OCI-LY1 (cell line): ENCODE results near the gene SPIN1.

Experiments used
- H2AFZ ChIP-seq: fragments of 200-600 bp; sonication (generic), shearing (Covaris generic); 2 replicates; pipeline ENCODE4 v1.6.0; 2014; ENCODE audit warnings: antibody characterized with exemption, mild to moderate bottlenecking, low read length
- H3F3A ChIP-seq: fragments of 200-600 bp; sonication (generic), shearing (Covaris generic); 2 replicates; pipeline ENCODE4 v1.6.0; 2014; ENCODE audit warnings: mild to moderate bottlenecking, antibody characterized with exemption, low read length, moderate library complexity; ENCODE audit not compliant: insufficient read depth
- H3K27ac ChIP-seq: fragments of 200-600 bp; sonication (generic); 2 replicates; pipeline ENCODE4 v1.5.1; 2014; ENCODE audit warnings: low read length, mixed run types, mild to moderate bottlenecking, low read depth; ENCODE audit not compliant: poor library complexity, severe bottlenecking
- H3K27me3 ChIP-seq: fragments of 200-600 bp; sonication (generic); 2 replicates; pipeline ENCODE4 v1.6.0; 2014; ENCODE audit warnings: antibody characterized with exemption, mild to moderate bottlenecking, low read length, moderate library complexity; ENCODE audit not compliant: insufficient read depth
- H3K36me3 ChIP-seq: fragments of 200-600 bp; sonication (generic); 2 replicates; pipeline ENCODE4 v1.6.1; 2014; ENCODE audit warnings: mild to moderate bottlenecking, antibody characterized with exemption, low read length, moderate library complexity, mixed read lengths; ENCODE audit not compliant: insufficient read depth
- H3K4me1 ChIP-seq: fragments of 200-600 bp; sonication (generic); 2 replicates; pipeline ENCODE4 v1.5.1; 2014; ENCODE audit warnings: mild to moderate bottlenecking, low read length, moderate library complexity; ENCODE audit not compliant: insufficient read depth, severe bottlenecking
- H3K4me2 ChIP-seq: fragments of 200-600 bp; sonication (generic), shearing (Covaris generic); 2 replicates; pipeline ENCODE4 v1.6.1; 2014; ENCODE audit warnings: low read length
- H3K4me3 ChIP-seq: fragments of 200-600 bp; sonication (generic); 2 replicates; pipeline ENCODE4 v1.5.1; 2014; ENCODE audit warnings: low read length, low read depth, mild to moderate bottlenecking, mixed read lengths; ENCODE audit not compliant: poor library complexity, severe bottlenecking
- H3K79me2 ChIP-seq: fragments of 200-600 bp; shearing (Covaris generic); 2 replicates; pipeline ENCODE4 v1.6.1; 2016; ENCODE audit warnings: mixed run types, low read length, mixed read lengths; ENCODE audit not compliant: insufficient read depth
- H3K9ac ChIP-seq: fragments of 200-600 bp; sonication (generic), shearing (Covaris generic); 2 replicates; pipeline ENCODE4 v1.6.1; 2014; ENCODE audit warnings: mild to moderate bottlenecking, low read length, mixed read lengths
- H3K9me2 ChIP-seq: fragments of 200-600 bp; sonication (generic), shearing (Covaris generic); 2 replicates; pipeline ENCODE4 v1.6.1; 2014; ENCODE audit warnings: low read depth, mild to moderate bottlenecking, low read length, mixed read lengths
- H3K9me3 ChIP-seq: fragments of 200-600 bp; shearing (Covaris generic); 2 replicates; pipeline ENCODE4 v1.6.1; 2014; ENCODE audit warnings: low read length, mixed read lengths
- H4K20me1 ChIP-seq: fragments of 200-600 bp; sonication (generic), shearing (Covaris generic); 2 replicates; pipeline ENCODE4 v1.6.0; 2016; ENCODE audit warnings: mild to moderate bottlenecking, low read length; ENCODE audit not compliant: insufficient read depth
- CTCF ChIP-seq: fragments of 200-600 bp; sonication (generic), shearing (Covaris generic); IDR thresholded peaks from 2 replicates; pipeline ENCODE4 v1.5.1; 2017; ENCODE audit warnings: mild to moderate bottlenecking, antibody characterized with exemption, low read length, moderate library complexity, mixed read lengths
- EZH2 ChIP-seq: fragments of 200-600 bp; sonication (generic), shearing (Covaris generic); IDR thresholded peaks from 2 replicates; pipeline ENCODE4 v1.8.0; 2017; ENCODE audit warnings: borderline replicate concordance, mixed run types, mild to moderate bottlenecking, antibody characterized with exemption, low read length, moderate library complexity, mixed read lengths

Gene SPIN1

GRCh38 chr9:88425538-88425950, 37.3 kb downstream of the SPIN1 start:
- H3K9me2 ChIP-seq, result no peaks in the 10 kb centered on the region
- H3F3A ChIP-seq, result no peaks in the 10 kb centered on the region
- H3K9ac ChIP-seq, result no peak overlapping the region
- H3K27ac ChIP-seq, result no peak overlapping the region
- no peaks in the 10 kb centered on the region for H3K4me1 ChIP-seq
- H4K20me1 ChIP-seq, result no peaks in the 10 kb centered on the region
- H3K79me2 ChIP-seq, result no peaks in the 10 kb centered on the region; the same call in 1 of the 2 replicates
- TF ChIP-seq CTCF, result no peak
- TF ChIP-seq EZH2, result no peak
- no peak overlapping the region for H3K4me3 ChIP-seq
- no peaks in the 10 kb centered on the region for H3K27me3 ChIP-seq
- H2AFZ ChIP-seq, result no peak overlapping the region
- no peak overlapping the region for H3K4me2 ChIP-seq
- H3K9me3 ChIP-seq, result no peaks in the 10 kb centered on the region
- H3K36me3 ChIP-seq, result peaks cover 23% of the 10 kb centered on the region

GRCh38 chr9:88426651-88427050, 38.4 kb downstream of the SPIN1 start:
- Histone ChIP-seq H3K9me3 (no peaks in the 10 kb centered on the region), H3K27me3 (no peaks in the 10 kb centered on the region), H3K36me3 (peaks cover 13% of the 10 kb centered on the region), H4K20me1 (no peaks in the 10 kb centered on the region), H2AFZ (no peak overlapping the region), H3K9me2 (no peaks in the 10 kb centered on the region), H3K79me2 (no peaks in the 10 kb centered on the region; the same call in 1 of the 2 replicates), H3K27ac (no peak overlapping the region), H3F3A (no peaks in the 10 kb centered on the region), H3K4me3 (no peak overlapping the region), H3K9ac (no peak overlapping the region), H3K4me1 (no peaks in the 10 kb centered on the region), H3K4me2 (no peak overlapping the region)
- TF ChIP-seq CTCF (no peak), EZH2 (no peak)

GRCh38 chr9:88429595-88430430, 41.6 kb downstream of the SPIN1 start:
- no peaks in the 10 kb centered on the region for H3F3A ChIP-seq
- peaks cover 28% of the 10 kb centered on the region; the same call in 1 of the 2 replicates for H3K36me3 ChIP-seq
- H3K9me3 ChIP-seq, result no peaks in the 10 kb centered on the region
- H3K79me2 ChIP-seq, result no peaks in the 10 kb centered on the region; the same call in 1 of the 2 replicates
- no peaks in the 10 kb centered on the region for H3K27me3 ChIP-seq
- no peak overlapping the region for H3K4me2 ChIP-seq
- H4K20me1 ChIP-seq, result no peaks in the 10 kb centered on the region
- no peaks in the 10 kb centered on the region for H3K4me1 ChIP-seq
- H3K4me3 ChIP-seq, result no peak overlapping the region
- TF ChIP-seq EZH2 (no peak), CTCF (no peak)
- H3K9me2 ChIP-seq, result no peaks in the 10 kb centered on the region
- H2AFZ ChIP-seq, result no peak overlapping the region
- no peak overlapping the region for H3K27ac ChIP-seq
- H3K9ac ChIP-seq, result no peak overlapping the region
